GM19023 (cell line): ENCODE data around the gene FAM89B.
"Not testable (repeated sequence)": the region's sequence is repeated elsewhere in the genome, so short reads cannot be mapped to it uniquely, and the experiment has no call there.

Source experiments
- ATAC-seq: cut with Tn5 transposase; IDR thresholded peaks from one replicate; pipeline ENCODE4 v1.9.1; 2021; ENCODE audit warnings: mild to moderate bottlenecking, moderate library complexity; ENCODE audit not compliant: unreplicated experiment

FAM89B gene

DNA sequence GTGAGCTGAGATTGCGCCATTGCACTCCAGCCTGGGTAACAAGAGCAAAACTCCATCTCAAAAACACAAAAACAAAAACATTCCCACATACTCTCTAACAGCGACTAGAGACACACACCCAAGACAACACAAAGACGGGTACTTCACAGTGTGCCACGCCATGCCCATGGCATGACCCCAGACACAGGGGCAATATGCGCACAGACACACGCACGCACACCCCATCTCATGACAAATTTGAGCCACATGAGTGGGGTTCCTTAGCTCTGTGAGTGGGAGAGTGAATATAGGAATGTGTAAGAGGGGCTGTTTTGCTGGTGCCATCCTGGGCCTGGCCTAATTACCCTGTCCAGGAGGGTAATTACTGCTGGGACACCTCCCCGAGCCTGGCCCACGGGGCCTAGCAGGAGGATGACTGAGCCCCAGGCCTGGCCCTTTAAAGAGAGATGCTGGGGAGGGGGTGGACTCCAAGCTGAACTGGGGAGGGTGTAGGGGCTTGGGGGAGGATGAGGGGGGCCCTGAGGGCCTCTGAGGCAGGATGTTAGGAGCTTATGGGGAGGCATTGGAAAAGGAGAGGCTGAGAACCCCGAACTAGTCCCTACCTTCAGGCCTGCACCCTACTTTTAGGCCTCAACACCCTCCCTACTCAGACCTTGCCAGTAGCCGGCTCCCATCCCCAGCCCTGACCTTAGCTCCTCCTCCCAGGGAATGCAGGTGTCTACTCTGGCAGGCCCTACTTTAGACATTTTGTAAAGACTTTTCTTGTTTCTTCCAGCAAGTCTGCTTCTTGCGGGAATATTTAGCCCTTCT, 15.7 kb upstream of the FAM89B start:
- ATAC-seq = no peak

- ATAC-seq = no peak
Observed at GRCh38 chr11:65557280-65558001, 14.9 kb upstream of the FAM89B start.

DNA sequence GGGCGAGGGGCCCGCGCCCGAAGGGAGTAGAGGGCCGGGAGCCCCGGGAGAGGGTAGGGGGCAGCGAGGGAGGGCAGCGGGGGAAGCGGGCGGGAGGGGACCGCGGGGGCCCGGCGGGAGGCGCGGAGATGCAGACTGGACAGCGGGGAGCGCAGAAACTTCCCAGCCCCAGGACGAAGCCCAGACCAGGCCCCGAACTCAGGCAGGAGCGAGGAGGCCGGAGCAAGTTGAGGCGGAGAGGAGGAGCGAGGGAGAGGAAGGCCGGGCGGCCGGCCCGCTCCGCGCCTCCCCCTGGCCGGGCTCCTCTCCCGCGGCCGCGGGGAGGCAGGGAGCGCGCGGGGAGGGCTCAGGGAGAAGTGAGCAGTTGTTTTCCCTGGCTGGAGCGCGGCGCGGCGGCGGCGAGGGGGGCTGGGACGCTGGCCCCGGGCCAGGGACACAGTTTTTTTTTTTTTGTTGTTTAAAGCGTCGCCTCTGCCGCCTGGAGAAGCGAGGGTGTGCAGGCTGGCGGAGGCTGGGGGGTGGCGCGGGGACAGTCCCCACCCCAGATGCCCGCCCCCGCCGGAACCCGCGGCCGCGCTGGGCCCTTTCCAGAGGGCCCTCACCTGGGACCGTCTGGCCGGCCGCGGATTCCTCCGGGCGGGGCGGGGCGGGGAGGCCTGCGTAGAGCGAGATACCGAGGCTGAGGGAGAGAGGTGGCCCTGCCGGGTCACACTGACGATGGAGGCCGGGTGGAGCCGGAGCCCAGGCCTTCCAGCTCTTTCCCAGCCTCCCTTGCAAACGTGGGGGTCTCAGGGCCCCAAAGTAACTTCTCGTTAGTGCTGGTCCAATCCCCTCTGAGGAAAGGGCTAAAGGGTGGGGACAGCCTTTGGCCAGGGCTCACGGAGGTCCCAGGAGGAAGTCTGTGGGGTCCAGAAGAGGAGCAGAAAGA, 14.1 kb upstream of the FAM89B start, which contains the start of gene LTBP3:
TSS of gene LTBP3 (minus strand) at position 358 of the 928 bp plus-strand sequence. CDS start 400 bp downstream, outside the sequence.
- no peak for ATAC-seq

DNA sequence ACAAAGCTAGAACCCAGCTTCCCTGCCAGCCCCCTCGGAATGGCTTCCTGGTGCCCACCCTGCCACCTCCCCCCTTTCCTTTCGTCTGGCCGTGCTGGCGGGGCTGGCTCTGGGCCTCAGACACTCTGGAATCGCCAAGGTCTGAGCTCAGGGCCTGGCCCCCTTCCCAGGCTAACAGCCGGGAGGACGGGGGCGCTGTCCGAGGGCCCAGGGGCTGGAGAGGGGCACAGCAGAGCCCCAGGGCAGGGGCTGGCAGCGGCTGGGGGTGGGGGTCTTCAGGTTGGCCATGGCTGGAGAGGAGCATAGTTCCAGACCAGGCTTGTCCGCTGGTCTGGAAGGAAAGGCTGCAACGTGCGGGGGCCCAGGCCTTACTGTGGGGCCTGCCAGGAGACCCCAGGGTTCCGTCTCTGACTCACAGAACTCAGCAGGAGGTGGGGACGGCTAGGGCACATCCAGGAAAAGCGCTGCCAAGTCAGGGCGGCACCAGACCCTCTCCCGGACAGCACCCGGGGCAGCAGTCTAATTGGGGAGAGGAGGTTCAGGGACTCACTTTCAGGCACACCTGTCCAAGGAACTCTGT, 13.3 kb upstream of the FAM89B start:
- no peak for ATAC-seq

- no peak for ATAC-seq
Observed at GRCh38 chr11:65559535-65559934, 12.8 kb upstream of the FAM89B start.

DNA sequence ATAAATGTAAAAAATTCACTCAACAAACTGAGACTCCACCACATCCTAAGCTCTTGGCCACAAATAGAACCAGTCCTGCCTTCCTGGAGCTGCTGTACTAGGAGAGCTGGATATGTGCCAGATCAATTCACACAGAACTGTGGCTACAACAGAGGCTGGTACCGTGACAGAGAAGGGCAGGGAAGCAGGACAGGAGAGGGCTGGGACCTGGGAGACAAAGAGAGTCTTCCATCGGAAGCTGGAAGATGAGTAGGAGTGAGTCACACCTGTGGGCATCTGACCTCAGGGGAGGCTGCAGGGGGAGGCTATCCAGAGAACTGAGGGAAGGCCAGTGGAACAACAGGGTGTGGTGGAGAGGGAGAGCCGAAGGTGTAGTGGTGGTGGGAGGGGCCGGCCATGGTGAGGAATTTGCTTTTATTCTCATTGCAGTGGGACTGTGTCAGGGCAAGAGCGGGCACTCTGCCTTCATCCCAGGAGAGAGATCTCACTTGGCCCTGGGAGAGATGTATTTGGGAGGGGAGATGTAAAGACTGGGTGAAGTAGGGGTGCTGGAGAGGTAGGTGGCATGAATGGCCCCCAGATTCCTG, 12.3 kb upstream of the FAM89B start:
- no peak for ATAC-seq

DNA sequence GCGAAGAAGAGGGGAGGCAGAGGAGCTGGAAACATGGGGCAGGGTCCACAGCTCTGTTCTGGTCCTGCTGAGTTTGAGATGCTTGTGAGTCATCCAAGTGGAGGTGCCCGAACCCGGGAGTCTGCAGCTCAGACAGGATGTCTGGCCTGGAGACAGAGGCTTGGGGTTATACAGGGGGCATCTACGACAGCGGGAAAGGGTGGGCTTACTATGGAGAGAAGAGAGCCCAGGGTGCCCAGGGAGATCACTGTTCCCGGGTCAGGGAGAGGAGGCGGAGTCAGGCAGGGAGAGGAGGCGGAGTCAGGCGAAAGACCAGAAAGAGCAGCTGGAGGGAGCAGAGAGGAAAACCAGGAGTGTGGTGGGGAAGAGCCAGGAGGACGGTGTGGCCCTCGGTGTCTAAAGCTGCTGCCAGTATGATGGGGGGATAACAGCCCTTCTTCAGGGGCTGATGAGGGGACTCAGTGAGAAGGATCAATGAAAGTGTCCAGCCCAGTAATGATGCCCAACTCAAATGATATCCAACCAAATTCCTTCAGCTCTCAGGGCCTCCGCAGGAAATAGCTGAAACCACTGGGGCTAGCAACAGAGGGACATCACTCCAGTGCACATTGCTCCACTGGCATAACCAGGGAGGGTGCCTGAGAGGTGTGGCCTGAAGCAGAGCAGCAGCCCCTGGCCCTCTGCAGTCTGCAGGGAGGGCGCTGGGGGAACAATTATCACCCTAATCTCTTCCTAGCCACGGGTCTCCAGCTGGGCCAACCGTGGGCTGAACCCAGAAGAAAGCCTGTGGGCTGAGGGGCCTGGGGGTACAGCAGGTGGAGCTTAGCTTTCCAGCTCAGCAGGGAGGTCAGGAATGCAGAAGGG, 11.6 kb upstream of the FAM89B start:
- no peak for ATAC-seq

- no peak for ATAC-seq
Observed at GRCh38 chr11:65562020-65562419, 10.3 kb upstream of the FAM89B start.

GRCh38 chr11:65562788-65563187, 9.6 kb upstream of the FAM89B start:
- ATAC-seq = no peak

GRCh38 chr11:65563601-65564000, 8.7 kb upstream of the FAM89B start:
- no peak for ATAC-seq

DNA sequence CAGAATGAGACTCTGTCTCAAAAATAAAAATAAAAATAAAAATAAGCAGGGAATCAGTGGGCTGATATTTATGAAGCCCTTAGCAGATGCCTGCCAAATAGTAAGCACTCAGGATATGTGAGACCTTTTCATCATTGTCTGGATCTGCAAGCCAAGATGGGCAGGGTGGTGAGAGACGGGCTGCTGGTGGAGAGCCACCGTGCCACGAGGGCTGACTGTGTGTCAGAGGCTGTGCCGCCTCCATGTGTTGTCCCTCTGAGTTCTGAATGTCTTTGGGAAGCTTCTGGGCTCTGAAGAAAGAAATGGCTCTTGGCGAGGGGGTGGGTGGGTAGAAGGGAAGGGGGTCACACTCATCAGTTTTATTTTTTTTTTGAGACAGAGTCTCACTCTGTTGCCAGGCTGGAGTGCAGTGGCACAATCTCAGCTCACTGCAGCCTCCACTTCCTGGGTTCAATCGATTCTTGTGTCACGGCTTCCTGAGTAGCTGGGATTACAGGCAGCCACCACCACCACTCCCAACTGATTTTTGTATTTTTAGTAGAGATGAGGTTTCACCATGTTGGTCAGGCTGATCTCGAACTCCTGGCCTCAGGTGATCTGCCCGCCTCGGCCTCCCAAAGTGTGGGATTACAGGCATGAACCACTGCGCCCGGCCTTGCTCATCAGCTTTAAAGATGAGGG, 7.3 kb upstream of the FAM89B start:
- not testable (repeated sequence) for ATAC-seq

- no peak for ATAC-seq
Observed at GRCh38 chr11:65565624-65566453, 6.5 kb upstream of the FAM89B start.

DNA sequence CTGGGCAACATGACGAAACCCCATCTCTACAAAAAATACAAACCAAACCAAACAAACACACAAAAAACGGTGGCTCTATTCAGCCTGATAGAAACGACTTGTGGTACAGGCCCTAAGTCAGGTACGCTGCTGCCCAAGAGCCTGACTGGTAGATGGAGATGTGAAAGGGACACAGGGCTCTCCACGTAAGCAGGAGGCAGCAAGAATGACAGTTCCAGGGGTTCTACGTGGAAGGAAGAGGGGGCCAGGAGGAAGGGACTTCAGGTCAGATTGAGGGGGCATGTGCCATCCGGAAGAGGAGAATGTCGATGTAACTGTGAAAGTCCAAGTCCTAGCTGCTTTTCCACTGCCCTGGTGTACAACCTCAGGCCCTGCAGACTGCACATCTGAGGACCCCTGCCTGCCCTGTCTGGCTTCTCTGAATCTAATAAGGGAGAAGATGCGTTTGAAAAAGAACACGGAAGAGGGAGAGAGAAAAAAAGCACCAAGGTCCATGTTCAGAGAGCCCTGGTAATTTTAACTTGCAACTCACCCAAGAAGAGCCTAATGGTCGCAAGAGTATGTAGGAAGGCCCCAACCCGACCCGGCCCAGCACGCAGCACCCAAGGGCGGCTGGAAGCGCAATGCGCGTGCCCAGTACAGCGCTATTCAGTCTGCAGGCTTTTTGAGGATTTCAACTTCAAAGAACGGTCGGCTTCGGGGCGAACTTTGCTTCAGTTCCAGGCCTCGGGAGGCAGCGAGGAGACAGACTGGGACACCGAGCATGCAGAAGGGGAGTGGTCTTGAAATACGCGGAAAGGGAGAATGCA, 3.0 kb upstream of the FAM89B start:
- no peak for ATAC-seq

GRCh38 chr11:65569973-65570918, 2.1 kb upstream of the FAM89B start, which contains the start of gene ZNRD2:
TSS of gene ZNRD2 (plus strand) at chr11:65570477. CDS start at chr11:65570492, 15 bp downstream.
- peak; percentile 59 for ATAC-seq

GRCh38 chr11:65571420-65571819, 918 bp upstream of the FAM89B start:
- no peak for ATAC-seq

- no peak for ATAC-seq
Observed at GRCh38 chr11:65571940-65572339, 398 bp upstream of the FAM89B start.
